Measurements from ENCODE around the gene YDJC.
"Not testable (repeated sequence)": the region's sequence is repeated elsewhere in the genome, so short reads cannot be mapped to it uniquely, and the experiment has no call there.

Gene YDJC

DNA sequence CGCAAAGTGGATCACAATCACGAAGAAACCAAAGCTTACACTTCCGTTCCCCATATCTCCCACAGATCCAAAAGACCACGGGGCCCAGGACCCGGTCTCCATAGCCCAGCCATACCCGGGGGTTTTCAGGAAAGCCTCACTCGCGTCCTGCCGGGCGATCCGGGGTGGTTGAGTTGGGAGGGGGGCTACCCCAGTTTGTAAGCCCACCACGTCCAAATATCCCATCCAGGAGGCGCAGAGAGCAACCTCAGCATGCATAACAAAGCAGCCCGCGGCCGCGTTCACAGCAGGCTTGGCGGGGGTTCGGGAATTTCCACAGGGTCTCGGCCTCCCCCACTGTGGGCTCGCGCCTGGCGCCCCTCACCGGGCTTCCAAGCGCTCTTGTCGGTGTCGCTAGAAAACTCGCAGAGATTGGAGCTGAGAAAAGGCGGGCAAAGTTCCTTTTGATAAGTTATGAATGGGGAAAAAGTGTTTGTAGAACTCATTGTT, 21.7 kb upstream of the YDJC start:
- DNase-seq (ENCODE audit: low read depth) = no peak

DNA sequence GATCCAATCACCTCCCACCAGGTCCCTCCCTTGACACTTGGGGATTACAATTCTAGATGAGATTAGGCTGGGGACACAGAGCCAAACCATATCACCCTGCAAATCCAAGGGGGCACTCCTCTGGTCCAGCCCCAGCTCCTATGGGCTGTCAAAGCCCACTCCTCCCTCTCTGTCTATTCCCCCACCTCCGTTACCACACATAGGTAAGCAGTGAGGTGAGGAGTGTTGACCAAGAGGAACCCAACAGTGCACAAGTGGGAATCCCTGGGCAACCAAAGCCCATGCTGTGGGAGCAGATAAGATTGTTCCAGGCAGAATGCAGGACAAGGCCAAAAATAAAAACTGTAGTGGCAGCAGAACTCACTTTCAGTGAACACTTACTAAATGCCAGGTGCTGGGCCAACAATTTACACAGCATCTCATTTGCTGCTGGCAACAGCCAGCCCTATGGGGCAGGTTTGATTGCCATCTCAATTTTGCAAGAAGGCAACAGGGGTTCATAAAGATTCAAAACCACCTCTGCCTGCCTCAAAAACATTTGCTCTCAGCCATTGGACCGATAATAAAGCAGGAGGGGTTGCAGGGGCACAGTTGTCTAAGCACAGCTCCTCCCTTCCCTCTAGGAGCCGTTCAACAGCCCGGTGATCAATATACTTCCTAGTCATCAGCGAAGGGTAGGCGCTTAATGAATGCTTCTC, 21.1 kb upstream of the YDJC start:
- no peak for DNase-seq (ENCODE audit: low read depth)

DNA sequence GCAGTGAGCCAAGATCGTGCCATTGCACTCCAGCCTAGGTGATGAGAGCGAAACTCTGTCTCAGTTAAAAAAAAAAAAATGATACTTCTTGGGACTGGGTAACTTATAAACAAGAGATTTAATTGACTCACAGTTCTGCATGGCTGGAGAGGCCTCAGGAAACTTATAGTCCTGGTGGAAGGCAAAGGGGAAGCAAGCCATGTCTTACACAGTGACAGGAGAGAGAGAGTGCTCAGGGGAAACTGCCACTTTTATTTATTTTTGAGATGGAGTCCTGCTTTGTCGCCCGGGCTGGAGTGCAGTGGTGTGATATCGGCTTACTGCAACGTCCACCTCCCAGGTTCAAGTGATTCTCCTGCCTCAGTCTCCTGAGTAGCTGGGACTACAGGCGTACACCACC, 20.5 kb upstream of the YDJC start:
- DNase-seq (ENCODE audit: low read depth) = no peak

DNA sequence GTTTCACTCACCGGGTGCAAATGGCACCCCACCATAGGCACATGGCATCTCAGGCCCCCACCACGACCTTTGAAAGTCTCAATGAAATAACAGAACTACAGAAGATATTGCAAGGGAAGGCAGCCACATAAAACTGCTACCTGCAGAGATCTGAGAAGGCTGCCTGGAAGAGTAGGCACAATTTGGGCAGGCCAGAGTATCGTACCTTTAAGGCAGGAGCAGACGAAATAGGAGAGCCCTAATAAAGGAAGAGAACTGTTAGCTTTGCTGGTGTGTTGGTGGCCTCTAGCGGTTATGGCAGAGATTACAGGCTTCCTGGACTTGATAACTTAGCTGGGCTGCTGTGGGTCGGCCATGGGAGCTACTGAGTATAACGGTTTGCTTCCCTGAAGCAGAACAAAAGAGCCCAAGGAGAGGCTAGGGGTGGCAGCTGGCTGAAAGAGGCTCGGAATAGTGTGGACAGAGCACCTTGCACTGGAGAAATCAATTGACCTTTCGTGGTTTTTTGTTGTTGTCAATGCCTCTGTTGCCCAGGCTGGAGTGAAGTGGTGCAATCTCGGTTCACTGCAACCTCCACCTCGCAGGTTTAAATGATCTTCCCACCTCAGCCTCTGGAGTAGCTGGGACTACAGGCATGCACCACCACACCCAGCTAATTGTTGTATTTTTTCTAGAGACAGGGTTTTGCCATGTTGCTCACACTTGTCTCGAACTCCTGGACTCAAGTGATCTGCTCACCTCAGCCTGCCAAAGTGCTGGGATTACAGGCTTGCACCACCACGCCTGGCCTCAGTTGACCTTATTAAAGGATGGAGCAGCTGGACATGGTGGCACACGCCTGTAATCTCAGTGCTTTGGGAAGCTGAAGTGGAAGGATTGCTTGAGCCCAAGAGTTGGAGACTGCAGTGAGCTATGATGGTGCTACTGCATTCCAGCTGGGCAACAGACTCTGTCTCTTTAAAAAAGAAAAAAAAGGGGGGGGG, 17.1 kb upstream of the YDJC start:
- DNase-seq (ENCODE audit: low read depth) = peak; percentile 69

DNA sequence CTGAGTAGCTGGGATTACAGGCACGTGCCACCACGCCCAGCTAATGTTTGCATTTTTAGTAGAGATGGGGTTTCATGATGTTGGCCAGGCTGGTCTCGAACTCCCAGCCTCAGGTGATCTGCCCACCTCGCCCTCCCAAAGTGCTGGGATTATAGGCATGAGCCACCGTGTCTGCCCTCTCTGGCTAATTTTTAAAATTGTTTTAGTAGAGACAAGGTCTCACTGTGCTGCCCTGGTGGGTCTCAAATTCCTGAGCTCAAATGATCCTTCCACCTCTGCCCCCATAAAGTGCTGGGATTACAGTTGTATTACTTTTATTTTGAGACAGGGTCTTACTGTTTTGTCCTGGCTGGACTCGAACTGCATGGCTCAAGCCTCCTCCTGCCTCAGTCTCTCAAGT, 15.7 kb upstream of the YDJC start:
- not testable (repeated sequence) for DNase-seq (ENCODE audit: low read depth)

DNA sequence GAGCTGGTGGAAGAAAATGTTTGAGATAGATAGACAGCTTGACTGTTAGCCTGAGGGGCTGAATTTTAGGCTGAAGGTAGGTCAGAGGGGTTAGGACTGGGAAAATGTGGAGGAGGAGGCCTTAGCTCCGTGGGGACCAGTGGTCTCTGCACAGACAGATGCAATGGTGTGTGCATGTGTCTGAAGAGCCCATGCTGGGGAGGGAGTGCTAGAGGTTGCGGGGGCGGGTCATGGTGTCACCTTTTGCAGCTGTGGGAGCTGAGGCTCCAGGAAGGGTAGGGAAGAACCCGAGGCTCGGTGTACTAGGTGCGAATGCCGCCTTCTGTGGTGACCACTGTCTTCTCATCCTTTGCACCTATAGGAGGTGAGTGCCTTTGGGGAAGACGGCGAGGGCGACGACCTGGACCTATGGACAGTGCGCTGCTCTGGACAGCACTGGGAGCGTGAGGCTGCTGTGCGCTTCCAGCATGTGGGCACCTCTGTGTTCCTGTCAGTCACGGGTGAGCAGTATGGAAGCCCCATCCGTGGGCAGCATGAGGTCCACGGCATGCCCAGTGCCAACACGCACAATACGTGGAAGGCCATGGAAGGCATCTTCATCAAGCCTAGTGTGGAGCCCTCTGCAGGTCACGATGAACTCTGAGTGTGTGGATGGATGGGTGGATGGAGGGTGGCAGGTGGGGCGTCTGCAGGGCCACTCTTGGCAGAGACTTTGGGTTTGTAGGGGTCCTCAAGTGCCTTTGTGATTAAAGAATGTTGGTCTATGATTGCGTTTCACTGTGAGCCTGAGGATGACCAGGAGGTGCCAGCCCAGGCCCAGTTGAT, 13.9 kb upstream of the YDJC start:
- DNase-seq (ENCODE audit: low read depth) = no peak

DNA sequence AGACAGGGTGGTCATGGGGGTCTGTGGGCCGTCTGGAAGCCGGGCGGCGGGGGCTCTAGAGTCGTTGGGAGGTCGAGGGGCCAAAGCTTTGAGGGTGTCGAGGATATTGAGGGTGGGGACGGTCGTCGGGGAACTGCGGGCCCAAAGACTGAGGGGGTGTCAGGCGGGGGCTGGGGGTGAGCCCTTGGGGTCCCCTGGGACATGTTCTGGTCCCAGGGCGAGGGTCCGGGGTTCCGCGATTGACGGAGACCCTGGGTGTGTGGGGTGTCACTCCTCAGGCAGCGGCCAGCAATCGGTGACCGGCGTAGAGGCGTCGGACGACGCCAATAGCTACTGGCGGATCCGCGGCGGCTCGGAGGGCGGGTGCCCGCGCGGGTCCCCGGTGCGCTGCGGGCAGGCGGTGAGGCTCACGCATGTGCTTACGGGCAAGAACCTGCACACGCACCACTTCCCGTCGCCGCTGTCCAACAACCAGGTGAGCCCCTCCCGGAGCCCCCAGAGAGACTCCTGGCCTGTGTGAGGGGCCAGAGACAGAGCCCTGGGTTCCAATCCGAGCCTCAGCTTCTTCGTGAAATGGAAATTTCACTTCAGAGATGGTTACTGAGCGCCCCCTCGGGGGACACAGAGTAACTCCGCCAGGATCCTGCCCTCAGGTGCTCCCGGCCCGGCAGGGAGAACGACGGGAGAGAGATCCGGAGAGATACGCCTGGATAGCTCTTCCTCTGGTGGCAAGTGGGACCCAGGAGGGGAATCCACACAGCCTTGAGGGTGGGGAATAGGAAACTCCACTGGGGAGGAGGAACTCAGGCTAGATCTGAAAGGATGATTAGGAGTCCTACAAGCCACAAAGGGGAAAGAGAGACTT, 13.0 kb upstream of the YDJC start:
- peak; percentile 37 for DNase-seq (ENCODE audit: low read depth)

DNA sequence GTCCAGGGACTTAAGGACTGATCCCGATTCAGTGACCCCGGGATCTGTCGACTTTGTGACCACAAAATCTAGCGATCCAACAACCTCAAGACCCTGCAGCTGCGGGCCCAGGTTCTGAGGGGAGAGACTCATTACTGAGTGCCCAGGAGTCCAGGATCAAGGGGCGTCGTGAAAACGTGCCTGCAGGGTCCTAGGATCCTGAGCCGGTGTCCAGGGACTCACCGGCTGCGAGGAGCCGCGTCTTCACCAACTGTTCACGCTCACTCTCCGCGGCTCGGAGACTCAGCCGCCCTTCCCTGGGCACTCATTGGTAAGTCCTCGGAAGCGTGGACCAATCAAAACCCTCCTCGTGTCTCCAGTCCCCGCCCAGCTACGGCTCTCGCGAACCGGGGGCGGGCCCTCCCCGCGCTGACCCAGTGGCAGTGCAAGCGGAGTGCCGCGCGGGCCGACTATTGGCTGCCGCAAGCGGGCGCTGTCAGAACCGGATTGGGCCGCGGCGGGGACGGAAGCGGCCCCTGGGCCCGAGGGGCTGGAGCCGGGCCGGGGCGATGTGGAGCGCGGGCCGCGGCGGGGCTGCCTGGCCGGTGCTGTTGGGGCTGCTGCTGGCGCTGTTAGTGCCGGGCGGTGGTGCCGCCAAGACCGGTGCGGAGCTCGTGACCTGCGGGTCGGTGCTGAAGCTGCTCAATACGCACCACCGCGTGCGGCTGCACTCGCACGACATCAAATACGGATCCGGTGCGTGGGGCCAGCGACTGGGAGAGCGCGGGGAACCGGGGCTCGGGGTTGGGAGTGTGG, 12.2 kb upstream of the YDJC start, which contains the start of gene SDF2L1:
TSS of gene SDF2L1 (plus strand) at position 514 of the 795 bp plus-strand sequence. CDS start at position 549, 35 bp downstream.
- DNase-seq (ENCODE audit: low read depth) = peak; percentile 98

DNA sequence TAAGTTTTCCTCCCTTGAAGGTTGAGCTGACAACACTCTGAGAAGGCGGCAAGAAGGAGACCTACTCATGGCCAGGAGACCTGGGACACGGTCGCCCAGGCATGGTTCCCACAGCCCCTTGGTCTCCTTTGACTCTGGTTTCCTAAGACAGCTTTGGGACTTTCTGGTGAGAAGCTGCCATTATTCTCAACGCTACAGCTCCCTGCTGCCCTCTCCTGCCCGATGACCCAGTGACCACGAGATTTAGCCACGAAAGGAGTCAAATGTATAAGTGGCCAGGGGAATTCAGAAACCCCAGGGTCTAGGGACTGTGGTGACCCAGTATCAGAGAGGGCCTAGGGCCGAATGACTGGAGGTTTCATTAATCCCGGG, 11.6 kb upstream of the YDJC start:
- peak; percentile 50 for DNase-seq (ENCODE audit: low read depth)

DNA sequence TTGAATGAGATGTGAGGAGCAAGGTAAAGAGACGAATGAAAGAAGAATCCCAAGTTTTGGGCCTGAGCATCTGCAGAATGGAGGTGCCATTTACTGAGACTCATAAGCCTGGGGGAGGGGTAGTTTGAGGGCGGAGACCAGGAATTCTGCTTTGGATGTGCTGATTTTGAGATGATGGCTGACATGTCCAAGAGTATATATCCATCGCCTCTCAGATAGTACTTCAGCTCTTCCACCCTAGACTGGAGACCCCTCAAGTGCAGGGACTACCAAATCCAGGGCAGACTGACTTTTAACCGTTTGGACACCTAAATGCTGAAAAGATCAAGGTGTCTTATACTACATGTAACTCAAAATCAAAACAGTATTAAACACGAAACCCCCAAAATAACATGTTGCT, 11.0 kb upstream of the YDJC start:
- DNase-seq (ENCODE audit: low read depth) = no peak

DNA sequence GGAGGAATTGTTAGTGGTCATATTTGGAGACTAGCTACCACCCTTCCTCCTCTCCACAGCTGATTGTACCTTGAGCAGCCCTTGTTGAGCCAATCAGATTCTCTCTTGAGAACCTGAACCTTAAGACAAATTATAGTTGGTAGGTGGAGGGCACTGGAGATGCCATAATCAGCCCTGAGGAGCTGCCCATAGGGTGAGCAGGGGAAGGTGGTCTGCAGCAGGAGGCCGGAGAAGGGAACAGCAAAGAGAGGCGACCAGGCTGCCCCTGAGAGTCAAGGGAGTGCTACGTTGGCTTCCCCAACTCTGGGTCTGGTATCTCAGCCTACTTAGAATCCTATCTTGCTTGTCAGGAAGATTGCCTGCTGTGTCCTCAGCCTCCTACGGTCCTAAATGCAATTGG, 9.5 kb upstream of the YDJC start:
- no peak for DNase-seq (ENCODE audit: low read depth)

DNA sequence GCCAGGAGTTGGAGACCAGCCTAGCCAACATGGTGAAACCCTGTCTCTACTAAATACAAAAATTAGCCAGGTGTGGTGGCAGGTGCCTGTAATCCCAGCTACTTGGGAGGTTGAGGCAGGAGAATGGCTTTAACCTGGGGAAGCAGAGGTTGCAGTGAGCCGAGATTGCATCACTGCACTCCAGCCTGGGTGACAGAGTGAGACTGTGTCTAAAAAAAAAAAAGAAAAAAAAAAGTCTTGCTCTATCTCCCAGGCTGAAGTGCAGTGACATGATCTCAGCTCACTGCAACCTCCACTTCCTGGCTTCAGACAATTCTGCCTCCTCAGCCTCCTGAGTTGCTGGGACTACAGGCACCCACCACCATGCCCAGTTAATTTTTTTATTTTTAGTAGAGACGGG, 7.6 kb upstream of the YDJC start:
- DNase-seq (ENCODE audit: low read depth) = not testable (repeated sequence)

DNA sequence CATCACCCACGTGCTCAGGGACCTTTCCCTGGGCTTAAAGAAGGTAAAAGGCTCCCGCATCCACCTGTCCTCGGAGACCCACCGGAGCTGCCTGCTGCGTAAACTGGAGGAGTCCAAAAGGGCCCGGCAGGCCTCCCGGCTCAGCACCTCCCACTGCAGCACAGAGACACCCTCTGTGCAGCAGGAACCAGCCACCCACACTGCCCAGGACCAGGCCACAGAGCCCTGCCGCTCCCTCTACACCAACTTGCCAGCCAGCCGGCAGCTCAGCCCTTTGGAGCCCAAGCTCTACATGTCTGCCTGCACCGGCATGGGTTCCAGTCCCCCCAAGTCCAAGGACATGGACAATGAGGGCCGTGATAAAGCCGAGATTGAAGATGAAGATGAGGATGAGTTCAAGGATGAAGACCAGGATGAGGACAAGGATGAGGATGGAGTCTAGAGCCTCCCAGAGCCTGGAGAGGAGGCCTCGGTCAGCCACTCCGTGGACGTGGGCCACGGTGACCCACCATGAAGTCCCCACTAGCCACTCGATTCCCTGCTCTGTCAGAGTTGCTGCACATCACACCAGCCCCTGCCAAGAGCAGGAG, 6.9 kb upstream of the YDJC start:
- no peak for DNase-seq (ENCODE audit: low read depth)

DNA sequence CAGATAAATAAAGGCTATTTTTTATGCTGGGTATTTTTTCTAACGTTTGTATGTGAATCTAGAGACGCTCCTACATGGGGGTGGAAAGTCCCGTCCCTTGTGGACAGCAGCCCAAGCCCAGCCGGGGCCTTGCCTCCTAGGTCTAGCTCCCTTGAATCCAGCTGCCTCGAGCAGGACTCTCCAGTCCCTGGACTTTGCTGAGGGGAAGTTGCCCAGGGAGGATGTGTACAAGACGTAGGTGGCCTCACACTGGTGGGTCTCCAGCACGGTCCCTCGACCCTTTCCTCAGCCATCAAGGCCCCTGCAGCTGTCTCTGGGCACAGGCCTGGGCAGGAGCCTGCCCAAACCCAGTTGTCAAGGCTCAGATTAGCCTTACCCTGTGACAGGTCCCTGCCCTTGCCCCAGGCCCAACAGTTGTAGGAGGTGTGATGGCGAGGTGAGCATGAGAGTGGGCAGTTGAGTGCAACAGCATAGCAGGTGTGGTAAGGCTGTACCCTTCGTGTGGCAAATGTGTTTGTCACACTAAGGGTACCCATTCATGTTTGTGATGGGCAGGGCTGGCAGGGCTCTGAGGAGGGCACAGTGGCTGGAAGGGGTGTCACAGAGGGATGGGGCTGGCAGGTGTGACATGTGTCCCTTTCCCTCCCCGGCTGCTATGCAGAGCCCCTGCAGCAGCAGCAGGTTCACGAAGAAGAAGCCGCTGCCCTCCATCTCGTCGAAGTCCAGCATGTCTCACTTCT, 6.1 kb upstream of the YDJC start:
- DNase-seq (ENCODE audit: low read depth) = no peak

DNA sequence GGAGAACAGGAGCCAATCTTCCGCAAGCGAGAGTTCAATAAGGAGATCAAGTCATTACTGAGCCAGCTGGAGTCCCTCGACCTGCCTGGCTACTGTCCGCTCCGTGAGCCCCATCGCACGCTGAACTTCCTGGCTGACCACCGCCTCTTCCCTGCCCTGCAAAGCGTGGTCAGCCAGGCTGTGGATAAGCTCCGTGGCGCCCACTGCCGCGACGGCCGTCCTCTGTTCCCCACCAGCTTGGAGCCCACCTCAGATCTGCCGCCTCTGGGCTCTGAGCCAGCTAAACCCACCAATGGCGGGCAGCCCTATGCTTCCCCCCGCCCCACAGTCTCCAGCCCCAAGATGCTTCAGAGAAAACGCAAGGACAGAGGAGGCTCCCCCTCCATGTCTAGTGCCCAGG, 5.0 kb upstream of the YDJC start:
- DNase-seq (ENCODE audit: low read depth) = no peak

DNA sequence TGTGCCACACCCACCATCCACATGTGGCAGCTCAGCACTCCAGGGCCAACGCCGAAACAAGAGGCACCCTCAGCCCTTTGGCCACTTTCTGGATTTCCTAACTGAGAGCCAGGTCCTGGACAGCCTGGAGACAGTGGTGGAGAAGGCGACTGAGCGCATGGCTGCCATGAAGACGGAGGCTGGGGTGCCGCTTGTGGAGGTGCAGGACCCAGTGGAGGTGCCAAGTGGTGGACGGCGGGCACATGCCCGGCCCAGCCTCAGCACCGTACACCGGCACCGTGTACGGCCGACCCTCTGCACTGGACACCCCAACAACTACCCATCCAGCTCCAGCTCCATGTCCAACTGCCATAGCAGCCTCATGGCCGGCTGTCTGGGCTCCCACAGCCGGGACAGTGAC, 4.3 kb upstream of the YDJC start:
- no peak for DNase-seq (ENCODE audit: low read depth)

DNA sequence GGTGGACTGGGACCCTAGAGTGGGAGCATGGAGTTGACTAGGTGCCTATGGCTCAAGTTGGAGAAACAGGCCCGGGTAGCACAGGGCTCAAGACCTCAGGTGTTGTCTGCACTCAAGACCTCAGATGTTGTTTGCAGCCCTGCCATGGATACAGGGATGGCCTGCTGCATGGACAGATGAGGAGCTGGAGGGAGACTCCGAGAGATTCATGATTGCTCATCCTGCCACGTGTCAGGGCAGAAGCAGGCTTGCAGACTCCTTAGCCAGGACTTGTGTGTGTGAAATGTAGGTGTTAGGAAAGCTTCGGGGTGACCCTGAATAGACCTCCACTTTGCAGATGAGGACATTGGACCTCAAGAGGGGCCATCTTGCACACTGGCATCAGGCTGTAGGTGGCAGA, 3.7 kb upstream of the YDJC start:
- DNase-seq (ENCODE audit: low read depth) = no peak

DNA sequence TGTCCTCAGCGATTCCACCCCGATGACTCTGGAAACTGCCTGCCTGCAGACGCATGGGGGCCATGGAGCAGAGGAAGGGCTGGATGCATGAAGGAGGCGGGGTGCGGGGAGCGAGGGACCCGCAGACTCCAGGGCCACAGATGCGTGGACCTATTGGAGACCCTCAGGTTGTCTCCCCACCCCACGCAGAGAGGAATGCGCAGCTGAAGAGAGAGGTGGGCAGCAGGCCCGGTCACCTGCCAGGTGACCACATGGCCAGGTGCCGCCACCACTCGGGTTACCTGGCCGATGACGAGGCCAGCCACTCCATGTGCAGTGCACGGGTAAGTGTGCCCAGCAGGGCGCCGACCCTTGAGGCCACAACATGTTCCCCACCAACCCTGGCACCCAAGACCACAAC, 3.1 kb upstream of the YDJC start:
- no peak for DNase-seq (ENCODE audit: low read depth)

DNA sequence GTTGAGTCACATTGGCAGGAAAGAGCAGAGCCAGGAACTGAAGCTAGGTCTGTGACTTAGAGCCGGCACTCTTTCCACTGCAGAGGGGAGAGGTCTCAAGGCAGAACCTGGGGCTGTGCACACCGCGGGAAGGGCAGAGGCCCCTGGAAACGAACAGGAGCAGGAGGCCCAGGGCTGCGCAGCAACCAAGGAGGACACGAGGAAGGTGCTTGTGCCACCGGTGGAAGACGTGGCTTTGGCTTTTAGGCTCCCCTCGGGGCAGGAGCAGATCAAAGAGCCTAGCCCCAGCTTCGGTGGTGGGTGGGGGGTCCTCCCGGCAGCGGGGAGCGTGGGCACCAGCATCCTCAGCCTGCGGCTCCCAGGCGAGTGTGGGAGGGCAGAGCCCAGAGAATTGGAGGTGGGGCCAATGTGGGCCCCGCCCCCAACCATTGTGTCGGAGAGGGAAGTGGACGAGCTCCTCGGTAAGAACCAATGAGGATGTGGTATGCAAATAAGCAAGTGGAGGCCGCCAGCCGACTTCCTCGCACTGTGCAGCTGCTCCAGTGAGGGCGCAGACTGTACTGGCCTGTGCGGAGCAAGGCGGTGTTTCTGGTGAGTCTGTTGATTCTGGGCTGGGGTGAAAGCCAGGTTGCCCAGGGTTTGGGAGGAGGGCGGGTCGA, 2.5 kb upstream of the YDJC start, which contains the start of gene CCDC116:
TSS of gene CCDC116 (plus strand) at position 524 of the 659 bp plus-strand sequence. CDS start 422 bp downstream, outside the sequence.
- no peak for DNase-seq (ENCODE audit: low read depth)
